Measurements from ENCODE around the gene SCYGR1. TPM values are rescaled to one million over a fixed set of nuclear protein-coding genes. Genes with fewer than 3 reads are reported as not detected.
"Not testable (repeated sequence)": the region's sequence is repeated elsewhere in the genome, so short reads cannot be mapped to it uniquely, and the experiment has no call there.

Gene SCYGR1
- polyA plus RNA-seq (ENCODE audit: insufficient read length in 12 of 12), result not detected
- long read RNA-seq, donor 1, result 0 reads
- long read RNA-seq, donor 2, result 0 reads
- long read RNA-seq, donor 3, result 0 reads
- long read RNA-seq, donor 4, result 0 reads
- long read RNA-seq, donor 5, result 0 reads
- long read RNA-seq, donor 6, result 0 reads
- long read RNA-seq, donor 7, result 0 reads
- long read RNA-seq, donor 8, result 0 reads
- long read RNA-seq, donor 9, result 0 reads
- long read RNA-seq, donor 10, result 0 reads
- long read RNA-seq, donor 11, result 0 reads

- DNase-seq, result not testable (repeated sequence)
Observed at GRCh38 chr2:227387583-227387982, at the start of gene SCYGR1. Gene SCYGR1 (minus strand): TSS chr2:227387949. CDS start chr2:227387949, 0 bp downstream.

GRCh38 chr2:227436436-227437174, 48.9 kb upstream of the SCYGR1 start:
- no peak for DNase-seq

- DNase-seq, result no peak
Observed at GRCh38 chr2:227433171-227433570, 45.4 kb upstream of the SCYGR1 start.

- no peak for DNase-seq
Observed at GRCh38 chr2:227430639-227431038, 42.9 kb upstream of the SCYGR1 start.

GRCh38 chr2:227428731-227429285, 41.1 kb upstream of the SCYGR1 start:
- no peak for DNase-seq

GRCh38 chr2:227423656-227424499, 36.1 kb upstream of the SCYGR1 start:
- DNase-seq, result no peak

GRCh38 chr2:227420087-227421052, 32.6 kb upstream of the SCYGR1 start:
- DNase-seq, result no peak

- DNase-seq, result no peak
Observed at GRCh38 chr2:227416701-227417100, 29.0 kb upstream of the SCYGR1 start.

- peak; percentile 25 for DNase-seq
Observed at GRCh38 chr2:227415538-227416424, 28.0 kb upstream of the SCYGR1 start.

- no peak for DNase-seq
Observed at GRCh38 chr2:227414846-227415245, 27.1 kb upstream of the SCYGR1 start.

- no peak for DNase-seq
Observed at GRCh38 chr2:227413371-227413770, 25.6 kb upstream of the SCYGR1 start.

- no peak for DNase-seq
Observed at GRCh38 chr2:227412877-227413276, 25.1 kb upstream of the SCYGR1 start.

- no peak for DNase-seq
Observed at GRCh38 chr2:227411990-227412350, 24.2 kb upstream of the SCYGR1 start.

- no peak for DNase-seq
Observed at GRCh38 chr2:227411320-227411989, 23.7 kb upstream of the SCYGR1 start.

GRCh38 chr2:227410191-227410590, 22.4 kb upstream of the SCYGR1 start:
- DNase-seq, result no peak

- DNase-seq, result no peak
Observed at GRCh38 chr2:227407591-227408151, 19.9 kb upstream of the SCYGR1 start.

- peak; percentile 79 for DNase-seq
Observed at GRCh38 chr2:227406177-227407031, 18.7 kb upstream of the SCYGR1 start.
